ENCODE results near the gene NEK4. TPM values are rescaled to one million over a fixed set of nuclear protein-coding genes. Genes with fewer than 3 reads are reported as not detected.

NEK4 gene
- total RNA-seq, 1 experiment from 2014 or later = 36.2 TPM

DNA sequence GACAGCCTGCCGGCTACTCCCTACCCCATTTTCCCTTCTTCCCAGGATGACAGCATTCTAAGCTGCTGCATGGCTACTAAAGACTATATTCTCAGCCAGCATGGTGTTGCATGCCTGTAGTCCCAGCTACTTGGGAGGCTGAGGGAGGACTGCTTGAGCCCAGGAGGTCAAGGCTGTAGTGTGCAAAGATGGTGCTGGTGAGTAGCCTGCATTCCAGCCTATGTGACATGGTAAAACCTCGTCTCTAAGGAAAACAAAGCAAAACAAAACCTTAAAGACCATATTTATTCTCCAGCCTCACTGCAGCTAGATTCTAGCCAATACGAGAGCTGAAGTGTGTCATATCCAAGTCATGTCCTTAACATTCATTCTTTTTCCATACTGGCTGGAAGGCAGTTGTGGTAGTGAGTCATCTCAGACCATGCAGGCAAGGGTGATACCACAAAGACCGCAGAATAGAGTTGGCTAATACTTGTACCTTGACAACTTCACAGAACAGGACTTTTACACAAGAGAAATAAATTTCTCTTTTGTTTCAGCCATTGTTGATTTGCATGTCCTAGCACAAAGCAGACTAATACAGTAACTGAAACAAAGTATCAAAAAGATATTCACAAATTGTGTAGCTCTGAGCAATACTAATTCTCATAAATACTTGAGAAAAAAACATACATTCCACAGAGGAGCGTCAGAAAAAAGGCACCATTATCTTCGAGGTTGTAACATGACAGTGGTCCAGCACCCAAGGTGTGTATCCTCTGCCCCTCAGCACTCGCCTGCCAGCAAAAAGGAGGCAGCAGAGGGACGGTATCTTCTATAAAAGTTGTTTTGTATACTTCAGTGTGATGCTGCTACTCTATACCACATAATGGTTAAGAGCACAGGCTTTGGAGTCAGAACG is 99.9 kb downstream of the NEK4 start:
- TF ChIP-seq SRF (IDR thresholded peaks at IDR 0.05; ENCODE audit: low read depth) (peak; percentile 71), CBX3 (IDR thresholded peaks at IDR 0.05; ENCODE audit: low read depth) (peak; percentile 94), FOSL1 (IDR thresholded peaks at IDR 0.05; ENCODE audit: low read depth) (peak; percentile 97), RAD21 (IDR thresholded peaks at IDR 0.05; ENCODE audit: low read depth) (peak; percentile 21; the same call in 1 of the 2 replicates), POLR2AphosphoS5 (IDR thresholded peaks at IDR 0.05; ENCODE audit: low read depth, low read length) (peak; percentile 46; the same call in 1 of the 2 replicates), SIN3A (IDR thresholded peaks at IDR 0.05; ENCODE audit: low read depth) (peak; percentile 59), EZH2phosphoT487 (IDR thresholded peaks at IDR 0.05; ENCODE audit: borderline replicate concordance) (no peak), JUND (IDR thresholded peaks at IDR 0.05) (peak; percentile 97), CEBPB (IDR thresholded peaks at IDR 0.05; ENCODE audit: low read depth) (peak; percentile 96), YY1 (IDR thresholded peaks at IDR 0.05; ENCODE audit: extremely low read depth, insufficient replicate concordance, low read depth, low read length) (no peak), SP1 (IDR thresholded peaks at IDR 0.05; ENCODE audit: low read depth) (peak; percentile 91), EGR1 (IDR thresholded peaks at IDR 0.05; ENCODE audit: low read depth) (no peak)
- TF ChIP-seq, protein P1, sequence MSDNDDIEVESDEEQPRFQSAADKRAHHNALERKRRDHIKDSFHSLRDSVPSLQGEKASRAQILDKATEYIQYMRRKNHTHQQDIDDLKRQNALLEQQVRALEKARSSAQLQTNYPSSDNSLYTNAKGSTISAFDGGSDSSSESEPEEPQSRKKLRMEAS (IDR thresholded peaks at IDR 0.05) = peak; percentile 64
- TF ChIP-seq, protein P2, sequence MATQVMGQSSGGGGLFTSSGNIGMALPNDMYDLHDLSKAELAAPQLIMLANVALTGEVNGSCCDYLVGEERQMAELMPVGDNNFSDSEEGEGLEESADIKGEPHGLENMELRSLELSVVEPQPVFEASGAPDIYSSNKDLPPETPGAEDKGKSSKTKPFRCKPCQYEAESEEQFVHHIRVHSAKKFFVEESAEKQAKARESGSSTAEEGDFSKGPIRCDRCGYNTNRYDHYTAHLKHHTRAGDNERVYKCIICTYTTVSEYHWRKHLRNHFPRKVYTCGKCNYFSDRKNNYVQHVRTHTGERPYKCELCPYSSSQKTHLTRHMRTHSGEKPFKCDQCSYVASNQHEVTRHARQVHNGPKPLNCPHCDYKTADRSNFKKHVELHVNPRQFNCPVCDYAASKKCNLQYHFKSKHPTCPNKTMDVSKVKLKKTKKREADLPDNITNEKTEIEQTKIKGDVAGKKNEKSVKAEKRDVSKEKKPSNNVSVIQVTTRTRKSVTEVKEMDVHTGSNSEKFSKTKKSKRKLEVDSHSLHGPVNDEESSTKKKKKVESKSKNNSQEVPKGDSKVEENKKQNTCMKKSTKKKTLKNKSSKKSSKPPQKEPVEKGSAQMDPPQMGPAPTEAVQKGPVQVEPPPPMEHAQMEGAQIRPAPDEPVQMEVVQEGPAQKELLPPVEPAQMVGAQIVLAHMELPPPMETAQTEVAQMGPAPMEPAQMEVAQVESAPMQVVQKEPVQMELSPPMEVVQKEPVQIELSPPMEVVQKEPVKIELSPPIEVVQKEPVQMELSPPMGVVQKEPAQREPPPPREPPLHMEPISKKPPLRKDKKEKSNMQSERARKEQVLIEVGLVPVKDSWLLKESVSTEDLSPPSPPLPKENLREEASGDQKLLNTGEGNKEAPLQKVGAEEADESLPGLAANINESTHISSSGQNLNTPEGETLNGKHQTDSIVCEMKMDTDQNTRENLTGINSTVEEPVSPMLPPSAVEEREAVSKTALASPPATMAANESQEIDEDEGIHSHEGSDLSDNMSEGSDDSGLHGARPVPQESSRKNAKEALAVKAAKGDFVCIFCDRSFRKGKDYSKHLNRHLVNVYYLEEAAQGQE (IDR thresholded peaks at IDR 0.05; ENCODE audit: low read depth) = no peak
- TF ChIP-seq, protein P3, sequence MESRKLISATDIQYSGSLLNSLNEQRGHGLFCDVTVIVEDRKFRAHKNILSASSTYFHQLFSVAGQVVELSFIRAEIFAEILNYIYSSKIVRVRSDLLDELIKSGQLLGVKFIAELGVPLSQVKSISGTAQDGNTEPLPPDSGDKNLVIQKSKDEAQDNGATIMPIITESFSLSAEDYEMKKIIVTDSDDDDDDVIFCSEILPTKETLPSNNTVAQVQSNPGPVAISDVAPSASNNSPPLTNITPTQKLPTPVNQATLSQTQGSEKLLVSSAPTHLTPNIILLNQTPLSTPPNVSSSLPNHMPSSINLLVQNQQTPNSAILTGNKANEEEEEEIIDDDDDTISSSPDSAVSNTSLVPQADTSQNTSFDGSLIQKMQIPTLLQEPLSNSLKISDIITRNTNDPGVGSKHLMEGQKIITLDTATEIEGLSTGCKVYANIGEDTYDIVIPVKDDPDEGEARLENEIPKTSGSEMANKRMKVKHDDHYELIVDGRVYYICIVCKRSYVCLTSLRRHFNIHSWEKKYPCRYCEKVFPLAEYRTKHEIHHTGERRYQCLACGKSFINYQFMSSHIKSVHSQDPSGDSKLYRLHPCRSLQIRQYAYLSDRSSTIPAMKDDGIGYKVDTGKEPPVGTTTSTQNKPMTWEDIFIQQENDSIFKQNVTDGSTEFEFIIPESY (IDR thresholded peaks at IDR 0.05; ENCODE audit: extremely low read depth, insufficient replicate concordance, low read length) = no peak
- Histone ChIP-seq H3K4me3 (replicated peaks in 1 of 2; ENCODE audit: low read depth in 1 of 2, low read length in 2 of 2) (peak overlapping the region in 1 of 2 experiments; percentile 28; a peak in 2 of 4 replicates), H3K4me2 (ENCODE audit: low read length) (peak overlapping the region; percentile 67), H3K9me2 (ENCODE audit: insufficient read depth) (no peaks in the 10 kb centered on the region), H4K20me1 (ENCODE audit: insufficient read depth) (peaks cover 3% of the 10 kb centered on the region; the same call in 1 of the 2 replicates), H3K9ac (ENCODE audit: low read length) (peak overlapping the region; percentile 53), H3K4me1 (ENCODE audit: control insufficient read depth in 1 of 2, insufficient read depth in 2 of 2, low read length in 2 of 2) (peaks cover 24 to 31% of the 10 kb centered on the region in 2 experiments), H3K27me3 (ENCODE audit: insufficient read depth, low read length) (no peaks in the 10 kb centered on the region), H3K9me3 (ENCODE audit: control insufficient read depth in 1 of 2, insufficient read depth in 1 of 2, low read depth in 1 of 2, low read length in 2 of 2) (no peaks in the 10 kb centered on the region), H3K36me3 (ENCODE audit: control insufficient read depth in 1 of 2, insufficient read depth in 2 of 2, low read length in 2 of 2) (peaks cover 9 to 12% of the 10 kb centered on the region in 2 experiments; a peak in 3 of 4 replicates), H2AFZ (ENCODE audit: low read depth, low read length, poor library complexity, severe bottlenecking) (no peak overlapping the region), H3K27ac (ENCODE audit: low read depth, low read length) (peak overlapping the region; percentile 81), H3K79me2 (ENCODE audit: insufficient read depth, low read length) (peaks cover 17% of the 10 kb centered on the region)
- ChIA-PET POLR2A (interaction anchor here (0.9 kb wide), 1 partner anchor 135 kb away, joined by 5 read pairs; the partner anchor contains the start of gene UQCC5), RAD21 (ENCODE audit: low non-redundant PET in 1 of 2, low total read pairs in 2 of 2, uncharacterized antibody in 2 of 2, unreplicated experiment in 2 of 2) (no interaction called here), CTCF (no interaction called here)
- BruUV-seq (replicated peaks) = no TSS peak
- intact Hi-C loops (cut with micrococcal nuclease) = no loop called here
- ATAC-seq (peak; percentile 96), DNase-seq (ENCODE audit: low read depth, low spot score) (peak; percentile 96)
